ENCODE measurements around the gene FAM209A.

DNA sequence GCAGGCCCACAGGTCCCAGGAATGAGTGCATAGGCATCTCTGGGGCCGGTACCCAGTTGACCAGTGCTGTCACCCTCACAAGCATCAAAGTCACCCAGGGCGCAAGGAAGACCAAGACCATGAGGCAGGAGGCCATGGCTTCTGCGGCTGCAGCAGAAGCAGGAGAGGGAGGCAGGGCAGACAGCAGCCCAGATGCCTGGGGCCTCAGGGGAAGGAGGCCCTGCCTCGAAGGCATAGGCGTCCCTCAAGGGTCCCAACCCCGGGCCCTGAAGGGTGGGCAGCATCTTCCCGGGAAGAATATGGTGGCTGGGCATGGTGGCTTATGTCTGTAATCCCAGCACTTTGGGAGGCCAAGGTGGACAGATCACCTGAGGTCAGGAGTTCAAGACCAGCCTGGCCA, 3.0 kb downstream of the FAM209A start:
- TF ChIP-seq, protein P1, sequence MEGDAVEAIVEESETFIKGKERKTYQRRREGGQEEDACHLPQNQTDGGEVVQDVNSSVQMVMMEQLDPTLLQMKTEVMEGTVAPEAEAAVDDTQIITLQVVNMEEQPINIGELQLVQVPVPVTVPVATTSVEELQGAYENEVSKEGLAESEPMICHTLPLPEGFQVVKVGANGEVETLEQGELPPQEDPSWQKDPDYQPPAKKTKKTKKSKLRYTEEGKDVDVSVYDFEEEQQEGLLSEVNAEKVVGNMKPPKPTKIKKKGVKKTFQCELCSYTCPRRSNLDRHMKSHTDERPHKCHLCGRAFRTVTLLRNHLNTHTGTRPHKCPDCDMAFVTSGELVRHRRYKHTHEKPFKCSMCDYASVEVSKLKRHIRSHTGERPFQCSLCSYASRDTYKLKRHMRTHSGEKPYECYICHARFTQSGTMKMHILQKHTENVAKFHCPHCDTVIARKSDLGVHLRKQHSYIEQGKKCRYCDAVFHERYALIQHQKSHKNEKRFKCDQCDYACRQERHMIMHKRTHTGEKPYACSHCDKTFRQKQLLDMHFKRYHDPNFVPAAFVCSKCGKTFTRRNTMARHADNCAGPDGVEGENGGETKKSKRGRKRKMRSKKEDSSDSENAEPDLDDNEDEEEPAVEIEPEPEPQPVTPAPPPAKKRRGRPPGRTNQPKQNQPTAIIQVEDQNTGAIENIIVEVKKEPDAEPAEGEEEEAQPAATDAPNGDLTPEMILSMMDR (IDR thresholded peaks at IDR 0.05): no peak
- no peak for TF ChIP-seq POLR2A (IDR thresholded peaks at IDR 0.05)

Data from Peyer's patch (tissue), 4 donors.